Measurements from ENCODE around the gene SUN1.

DNA sequence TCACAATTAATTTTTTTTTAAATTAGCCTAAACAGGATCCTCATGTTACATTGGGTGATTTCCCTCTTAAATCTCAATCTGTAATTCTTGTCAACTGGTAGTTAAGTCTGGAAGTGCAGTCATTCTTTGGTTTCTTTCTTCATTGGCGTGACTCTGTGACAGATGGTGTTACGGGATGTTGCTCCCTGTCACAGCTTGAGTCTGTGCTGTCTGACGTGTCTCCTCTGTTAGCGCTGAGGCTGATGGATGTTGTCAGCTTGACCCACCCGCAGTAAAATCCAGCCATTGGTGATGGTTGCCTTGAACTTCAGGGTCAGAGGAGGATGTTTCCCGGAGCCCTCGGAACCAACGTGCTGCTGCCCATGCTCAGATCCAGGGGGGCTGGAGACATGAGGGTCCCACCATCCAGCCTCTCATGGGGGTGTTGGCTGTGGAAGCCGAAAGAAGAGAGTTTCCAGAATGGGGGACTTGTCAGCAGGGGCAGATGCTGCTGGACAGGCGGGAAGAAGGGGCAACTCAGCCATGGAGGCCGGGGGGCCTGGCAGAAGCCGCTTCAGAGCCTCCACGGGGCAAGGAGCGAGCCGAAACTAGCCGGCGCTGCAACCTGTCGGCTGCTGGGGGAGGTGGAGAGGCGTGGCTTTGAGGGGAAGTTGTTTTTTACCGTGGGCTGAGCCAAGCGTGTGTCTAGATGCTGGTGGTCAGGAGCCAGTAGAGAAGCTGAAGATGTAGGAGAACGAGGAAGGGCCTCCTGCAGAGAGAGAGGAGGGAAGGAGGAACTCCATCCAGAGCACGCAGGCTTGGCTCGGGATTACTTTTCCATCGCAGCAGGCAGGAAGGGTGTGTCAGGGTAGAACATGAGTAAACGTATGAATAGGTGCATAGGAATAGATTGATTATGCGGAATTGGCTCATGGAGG, 3.5 kb downstream of the SUN1 start:
- TF ChIP-seq CTCF (IDR thresholded peaks at IDR 0.05; ENCODE audit: low read depth, low read length, missing input control) = no peak
- no peak for TF ChIP-seq RAD21 (IDR thresholded peaks at IDR 0.05)
- TF ChIP-seq YY1 (IDR thresholded peaks at IDR 0.05) = no peak
- no peak for TF ChIP-seq TAF1 (conservative IDR thresholded peaks at IDR 0.05)
- TF ChIP-seq, protein P1, sequence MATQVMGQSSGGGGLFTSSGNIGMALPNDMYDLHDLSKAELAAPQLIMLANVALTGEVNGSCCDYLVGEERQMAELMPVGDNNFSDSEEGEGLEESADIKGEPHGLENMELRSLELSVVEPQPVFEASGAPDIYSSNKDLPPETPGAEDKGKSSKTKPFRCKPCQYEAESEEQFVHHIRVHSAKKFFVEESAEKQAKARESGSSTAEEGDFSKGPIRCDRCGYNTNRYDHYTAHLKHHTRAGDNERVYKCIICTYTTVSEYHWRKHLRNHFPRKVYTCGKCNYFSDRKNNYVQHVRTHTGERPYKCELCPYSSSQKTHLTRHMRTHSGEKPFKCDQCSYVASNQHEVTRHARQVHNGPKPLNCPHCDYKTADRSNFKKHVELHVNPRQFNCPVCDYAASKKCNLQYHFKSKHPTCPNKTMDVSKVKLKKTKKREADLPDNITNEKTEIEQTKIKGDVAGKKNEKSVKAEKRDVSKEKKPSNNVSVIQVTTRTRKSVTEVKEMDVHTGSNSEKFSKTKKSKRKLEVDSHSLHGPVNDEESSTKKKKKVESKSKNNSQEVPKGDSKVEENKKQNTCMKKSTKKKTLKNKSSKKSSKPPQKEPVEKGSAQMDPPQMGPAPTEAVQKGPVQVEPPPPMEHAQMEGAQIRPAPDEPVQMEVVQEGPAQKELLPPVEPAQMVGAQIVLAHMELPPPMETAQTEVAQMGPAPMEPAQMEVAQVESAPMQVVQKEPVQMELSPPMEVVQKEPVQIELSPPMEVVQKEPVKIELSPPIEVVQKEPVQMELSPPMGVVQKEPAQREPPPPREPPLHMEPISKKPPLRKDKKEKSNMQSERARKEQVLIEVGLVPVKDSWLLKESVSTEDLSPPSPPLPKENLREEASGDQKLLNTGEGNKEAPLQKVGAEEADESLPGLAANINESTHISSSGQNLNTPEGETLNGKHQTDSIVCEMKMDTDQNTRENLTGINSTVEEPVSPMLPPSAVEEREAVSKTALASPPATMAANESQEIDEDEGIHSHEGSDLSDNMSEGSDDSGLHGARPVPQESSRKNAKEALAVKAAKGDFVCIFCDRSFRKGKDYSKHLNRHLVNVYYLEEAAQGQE (IDR thresholded peaks at IDR 0.05) = no peak
- no peak for TF ChIP-seq MAX (IDR thresholded peaks at IDR 0.05)
